Left lung (tissue), 10 donors: ENCODE measurements around the gene SLC1A7. TPM values are rescaled to one million over a fixed set of nuclear protein-coding genes. Genes with fewer than 3 reads are reported as not detected.

Source experiments
- ATAC-seq: fragments of 200-7000 bp; cut with Tn5 transposase; one replicate; pipeline ENCODE4 v1.9.1; 2020; ENCODE audit warnings: moderate library complexity
- DNase-seq, 4 donors: peaks; one replicate each; pipeline ENCODE4 v3.0.0-alpha.2; 2013 to 2020
- H3K27ac ChIP-seq, 2 donors: fragments of 200-600 bp; sonication (generic) in 1 of 2; one replicate each; pipeline versions ENCODE4 v1.5.0 to v1.8.0; 2020 to 2021
- H3K27me3 ChIP-seq, 2 donors: fragments of 200-600 bp; sonication (generic) in 1 of 2; one replicate each; pipeline versions ENCODE4 v1.5.0 to v1.8.0; 2020 to 2021
- H3K36me3 ChIP-seq, 2 donors: fragments of 200-600 bp; sonication (generic) in 1 of 2; one replicate each; pipeline versions ENCODE4 v1.5.0 to v1.8.0; 2020 to 2021
- H3K4me1 ChIP-seq, 2 donors: fragments of 200-600 bp; one replicate each; pipeline ENCODE4 v1.8.0; 2021
- H3K4me3 ChIP-seq, 2 donors: fragments of 200-600 bp; sonication (generic) in 1 of 2; one replicate each; pipeline versions ENCODE4 v1.5.0 to v1.8.0; 2020 to 2021; ENCODE audit warnings: mild to moderate bottlenecking in 1 of 2
- H3K9me3 ChIP-seq, 2 donors: fragments of 200-600 bp; sonication (generic) in 1 of 2; one replicate each; pipeline versions ENCODE4 v1.5.0 to v1.8.0; 2020 to 2021
- intact Hi-C, 2 donors: fragments of 100-400 bp; cut with DNase I; formaldehyde crosslinking; loops; one replicate each; pipeline versions ENCODE4 v1.11.2 to v1.14.2; 2022
- polyA plus RNA-seq, 6 donors: library from polyadenylated mRNA; unstranded; fragments of 120-200 nt; gene quantifications; one replicate each; pipeline ENCODE4 v1.2.1, GENCODE V29; 2013; ENCODE audit not compliant: insufficient read length in 6 of 6
- total RNA-seq, 2 donors: library from RNA; stranded (reverse); fragmentation: NEBNext Ultra II Directional; extraction: Animal tissue kit (Norgen Biotek cat#: 25700); gene quantifications; one replicate each; pipeline ENCODE4 v1.2.1, GENCODE V29; 2021
- TF ChIP-seq, protein P1 (sequence below), 2 donors: fragments of 200-600 bp; sonication (generic) in 1 of 2; IDR thresholded peaks; one replicate each; pipeline versions ENCODE4 v1.5.0 to v1.8.0; 2021; ENCODE audit warnings: antibody characterized with exemption in 2 of 2
- donor health status: DM: no; HTN: yes; CAD: no.
- donor health status: DM: no; HTN: no; CAD: no.

Gene SLC1A7
- total and polyA plus RNA-seq, 8 donors = 0.38 to 1.2 (median 0.56) TPM

DNA sequence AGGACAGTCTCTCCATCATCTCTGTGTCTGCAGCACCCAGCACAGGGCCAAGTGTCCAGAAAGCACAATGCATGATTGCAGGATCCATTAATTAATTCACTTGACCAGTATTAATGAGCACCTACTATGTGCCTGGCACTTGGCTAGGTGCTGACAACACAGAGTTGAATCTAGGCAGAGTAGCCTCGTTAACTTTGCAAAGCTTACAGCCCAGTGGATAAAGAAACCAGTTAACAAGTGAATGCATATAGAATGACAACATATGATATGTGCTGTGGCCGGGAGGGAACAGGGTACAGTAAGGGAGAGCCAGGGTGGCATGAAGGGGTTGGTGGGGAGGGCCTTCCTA lies 10.9 kb downstream of the SLC1A7 start:
- intact Hi-C loops = no loop called here
- Histone ChIP-seq H3K4me3 (no peak overlapping the region), H3K36me3 (no peaks in the 10 kb centered on the region), H3K9me3 (no peaks in the 10 kb centered on the region), H3K27ac (no peak overlapping the region), H3K27me3 (no peaks in the 10 kb centered on the region), H3K4me1 (peaks cover 0 to 9% of the 10 kb centered on the region in 2 donors)
- ATAC-seq (no peak), DNase-seq (no peak)
- TF ChIP-seq, protein P1, sequence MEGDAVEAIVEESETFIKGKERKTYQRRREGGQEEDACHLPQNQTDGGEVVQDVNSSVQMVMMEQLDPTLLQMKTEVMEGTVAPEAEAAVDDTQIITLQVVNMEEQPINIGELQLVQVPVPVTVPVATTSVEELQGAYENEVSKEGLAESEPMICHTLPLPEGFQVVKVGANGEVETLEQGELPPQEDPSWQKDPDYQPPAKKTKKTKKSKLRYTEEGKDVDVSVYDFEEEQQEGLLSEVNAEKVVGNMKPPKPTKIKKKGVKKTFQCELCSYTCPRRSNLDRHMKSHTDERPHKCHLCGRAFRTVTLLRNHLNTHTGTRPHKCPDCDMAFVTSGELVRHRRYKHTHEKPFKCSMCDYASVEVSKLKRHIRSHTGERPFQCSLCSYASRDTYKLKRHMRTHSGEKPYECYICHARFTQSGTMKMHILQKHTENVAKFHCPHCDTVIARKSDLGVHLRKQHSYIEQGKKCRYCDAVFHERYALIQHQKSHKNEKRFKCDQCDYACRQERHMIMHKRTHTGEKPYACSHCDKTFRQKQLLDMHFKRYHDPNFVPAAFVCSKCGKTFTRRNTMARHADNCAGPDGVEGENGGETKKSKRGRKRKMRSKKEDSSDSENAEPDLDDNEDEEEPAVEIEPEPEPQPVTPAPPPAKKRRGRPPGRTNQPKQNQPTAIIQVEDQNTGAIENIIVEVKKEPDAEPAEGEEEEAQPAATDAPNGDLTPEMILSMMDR (IDR thresholded peaks at IDR 0.05) = no peak

DNA sequence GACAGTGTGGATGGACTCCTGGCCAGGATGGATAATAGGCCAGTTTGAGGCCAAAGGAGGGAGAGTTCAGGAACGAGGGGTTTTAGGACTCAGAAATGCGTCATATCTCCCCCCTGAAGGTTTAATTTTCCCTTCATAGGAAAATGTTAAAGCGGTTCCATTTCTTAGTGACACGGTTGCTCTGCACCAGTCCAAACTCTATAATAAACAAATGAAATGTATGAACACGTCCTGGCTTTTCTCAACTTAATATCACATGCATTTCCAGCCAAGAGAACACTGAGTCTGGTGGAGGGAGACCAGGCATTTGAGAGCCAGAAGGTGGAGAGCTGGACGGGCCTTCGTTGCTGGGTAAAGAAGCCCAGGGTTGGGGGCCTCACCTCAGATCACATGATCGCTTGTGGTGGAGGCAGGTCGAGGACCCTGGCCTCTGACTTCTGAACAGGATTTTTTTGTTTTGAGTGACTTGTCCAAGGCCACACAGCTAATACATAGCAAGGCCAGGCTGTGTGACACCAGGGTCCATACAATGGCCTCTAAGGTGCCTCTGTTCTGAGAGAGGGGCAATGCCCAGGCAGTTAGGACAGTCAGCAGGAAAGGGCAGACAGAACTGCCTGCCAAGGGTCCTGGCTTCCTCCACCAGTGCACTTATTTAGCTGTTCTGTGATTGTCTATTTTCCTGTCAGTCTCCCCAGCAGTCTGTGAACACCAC lies 11.4 kb downstream of the SLC1A7 start:
- ATAC-seq (no peak), DNase-seq (peak in 1 of 4 donors; percentile 9)
- Histone ChIP-seq H3K27ac (no peak overlapping the region), H3K9me3 (no peaks in the 10 kb centered on the region), H3K27me3 (no peaks in the 10 kb centered on the region), H3K4me3 (no peak overlapping the region), H3K36me3 (no peaks in the 10 kb centered on the region), H3K4me1 (peaks cover 0 to 9% of the 10 kb centered on the region in 2 donors)
- intact Hi-C loops = no loop called here
- TF ChIP-seq, protein P1 (IDR thresholded peaks at IDR 0.05) = no peak

DNA sequence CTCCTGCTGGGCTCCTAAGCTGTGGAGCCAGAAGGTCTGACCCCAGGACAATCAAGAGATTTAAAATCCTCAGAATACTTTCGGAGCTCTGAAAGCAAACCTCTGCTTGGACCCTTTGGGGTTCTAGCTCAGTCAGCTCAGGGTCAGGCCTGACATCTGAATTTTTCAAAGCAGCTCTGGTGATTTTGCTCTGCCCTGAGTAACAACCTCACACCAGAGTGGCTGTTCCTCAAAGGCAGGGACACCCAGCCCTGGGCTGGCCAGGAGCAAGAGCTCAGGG lies 11.9 kb downstream of the SLC1A7 start:
- Histone ChIP-seq H3K27me3 (no peaks in the 10 kb centered on the region), H3K36me3 (no peaks in the 10 kb centered on the region), H3K4me1 (peaks cover 4 to 7% of the 10 kb centered on the region in 2 donors), H3K4me3 (no peak overlapping the region), H3K27ac (no peak overlapping the region), H3K9me3 (no peaks in the 10 kb centered on the region)
- DNase-seq (peak in 1 of 4 donors; percentile 11), ATAC-seq (no peak)
- intact Hi-C loops = no loop called here
- TF ChIP-seq, protein P1 (IDR thresholded peaks at IDR 0.05) = no peak

GRCh38 chr1:53129891-53130597 lies 12.4 kb downstream of the SLC1A7 start:
- no peaks in the 10 kb centered on the region for H3K27me3 ChIP-seq
- H3K4me1 ChIP-seq = peaks cover 2 to 4% of the 10 kb centered on the region in 2 donors
- DNase-seq (peak in 1 of 4 donors; percentile 26), ATAC-seq (no peak)
- H3K36me3 ChIP-seq = no peaks in the 10 kb centered on the region
- H3K4me3 ChIP-seq = no peak overlapping the region
- TF ChIP-seq, protein P1 (IDR thresholded peaks at IDR 0.05) = no peak
- no peaks in the 10 kb centered on the region for H3K9me3 ChIP-seq
- intact Hi-C loops = no loop called here
- H3K27ac ChIP-seq = no peak overlapping the region

- TF ChIP-seq, protein P1 (IDR thresholded peaks at IDR 0.05) = no peak
- intact Hi-C loops = no loop called here
- ATAC-seq (no peak), DNase-seq (peak in 1 of 4 donors; percentile 8)
- no peaks in the 10 kb centered on the region for H3K27me3 ChIP-seq
- H3K36me3 ChIP-seq = no peaks in the 10 kb centered on the region
- no peak overlapping the region for H3K4me3 ChIP-seq
- H3K9me3 ChIP-seq = no peaks in the 10 kb centered on the region
- no peak overlapping the region for H3K27ac ChIP-seq
- peaks cover 0 to 4% of the 10 kb centered on the region in 2 donors for H3K4me1 ChIP-seq
Observed at GRCh38 chr1:53128401-53128800, 14.0 kb downstream of the SLC1A7 start.
